ENCODE results near the gene ARHGAP24.

Gene ARHGAP24

DNA sequence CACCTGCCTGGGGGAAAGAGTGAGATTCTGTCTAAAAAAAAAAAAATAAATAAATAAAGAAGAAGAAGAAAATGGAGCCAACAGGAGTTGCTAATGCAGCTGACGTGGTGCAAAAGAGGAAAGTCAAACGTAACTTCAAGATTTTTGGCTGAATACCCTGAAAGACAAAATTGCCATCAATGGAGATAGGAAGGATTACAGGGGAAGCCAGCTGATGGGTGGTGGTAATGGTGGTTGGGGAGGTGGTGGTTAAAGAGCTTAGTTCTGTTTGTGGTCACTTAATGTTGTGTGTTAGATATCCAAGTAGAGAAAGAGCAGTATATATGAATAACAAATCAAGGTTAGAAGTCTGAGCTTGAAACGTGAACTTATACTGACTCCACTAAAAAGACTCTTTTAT, 225.4 kb downstream of the ARHGAP24 start:
- no peak for DNase-seq (ENCODE audit: low read depth)

DNA sequence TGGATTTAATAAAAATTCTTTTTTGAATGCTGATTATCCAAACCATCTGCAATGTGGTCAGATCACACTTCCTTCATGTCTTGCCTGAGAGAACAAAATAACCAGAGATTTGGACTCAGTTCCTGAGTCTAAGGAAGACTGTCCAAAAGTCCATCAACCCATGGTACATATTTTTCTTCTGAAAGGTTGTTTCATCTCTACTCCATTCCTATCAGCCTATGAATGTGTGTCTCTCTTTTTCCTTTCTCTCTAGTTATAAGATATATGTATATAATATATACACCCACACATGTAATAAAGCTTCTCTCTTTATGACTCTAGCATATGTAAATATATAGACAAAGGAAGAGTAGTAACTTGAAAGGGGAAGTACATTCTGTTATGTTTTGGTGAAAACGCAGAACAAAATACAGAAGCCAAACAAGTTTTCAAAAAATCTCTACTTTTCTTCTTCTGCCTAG, 226.9 kb downstream of the ARHGAP24 start:
- no peak for DNase-seq (ENCODE audit: low read depth)

DNA sequence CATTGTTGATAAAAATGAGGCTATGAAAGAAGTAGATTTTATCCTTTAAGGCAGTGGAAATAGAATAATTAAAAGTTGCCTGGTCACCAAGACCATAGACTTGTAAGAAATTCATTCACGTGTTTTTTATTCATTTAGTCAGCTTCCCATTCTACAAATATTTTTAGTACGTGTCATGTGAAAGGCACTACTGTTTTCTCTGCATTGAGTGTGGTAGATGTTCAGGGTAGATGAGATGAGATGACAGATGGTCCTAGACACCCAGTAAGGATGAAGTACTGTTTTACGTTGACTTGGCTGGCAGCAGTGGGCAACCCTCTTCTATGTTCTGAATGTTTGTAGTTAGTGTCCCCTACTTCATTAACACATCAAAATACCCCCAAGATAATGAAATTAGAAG, 228.1 kb downstream of the ARHGAP24 start:
- peak; percentile 59 for DNase-seq (ENCODE audit: low read depth)

DNA sequence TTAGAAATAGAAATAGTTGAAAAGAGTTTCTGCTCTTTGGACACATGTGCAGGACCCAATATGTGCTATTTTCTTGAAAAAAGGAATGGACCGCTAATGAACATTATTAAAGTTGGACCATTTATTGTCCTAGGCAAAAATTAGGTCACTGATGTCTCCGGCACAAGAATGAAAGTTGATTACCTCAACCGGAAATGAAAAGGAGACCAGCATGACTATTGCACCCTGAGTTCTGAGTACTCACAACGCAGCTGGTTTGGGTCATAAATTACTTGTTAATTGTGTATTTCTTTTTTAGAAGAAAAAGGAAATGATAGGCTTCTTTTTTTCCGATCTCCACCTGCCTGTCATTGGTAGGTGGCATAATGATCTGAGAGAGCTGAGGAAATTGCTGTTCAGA, 232.7 kb downstream of the ARHGAP24 start:
- DNase-seq (ENCODE audit: low read depth): peak; percentile 36

DNA sequence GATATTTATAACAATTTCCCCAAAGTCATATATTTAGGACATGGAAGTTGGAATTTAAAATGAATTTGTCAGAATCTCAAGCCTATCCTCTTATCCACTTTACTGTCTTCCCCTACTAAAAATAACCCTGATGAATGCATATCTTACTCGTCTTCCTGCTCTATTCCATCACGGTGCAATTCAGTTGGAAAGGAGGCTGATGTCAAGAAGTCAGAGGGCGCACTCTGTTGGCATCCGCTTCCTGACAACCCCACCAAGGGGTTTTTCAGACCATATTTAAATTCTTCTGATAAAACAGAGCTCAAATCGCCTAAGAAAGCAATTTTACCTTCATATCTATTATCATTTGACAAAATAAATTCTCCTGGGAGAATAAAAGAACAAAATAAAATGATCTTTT, 233.5 kb downstream of the ARHGAP24 start:
- no peak for DNase-seq (ENCODE audit: low read depth)

DNA sequence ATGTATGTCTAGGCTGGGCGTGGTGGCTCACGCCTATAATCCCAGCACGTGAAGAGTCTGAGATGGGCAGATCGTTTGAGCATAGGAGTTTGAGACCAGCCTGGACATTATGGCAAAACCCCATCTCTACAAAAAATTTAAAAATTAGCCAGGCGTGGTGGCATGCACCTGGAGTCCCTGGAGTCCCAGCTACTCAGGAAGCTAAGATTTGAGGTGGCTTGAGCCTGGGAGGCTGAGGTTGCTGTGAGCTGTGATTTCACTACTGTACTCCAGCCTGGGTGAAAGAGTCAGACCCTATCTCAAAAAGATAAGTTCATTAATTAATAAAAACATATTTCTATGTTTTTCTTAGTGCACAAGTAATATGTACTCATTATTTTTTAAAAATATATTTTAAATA, 238.1 kb downstream of the ARHGAP24 start:
- DNase-seq (ENCODE audit: low read depth): no peak

DNA sequence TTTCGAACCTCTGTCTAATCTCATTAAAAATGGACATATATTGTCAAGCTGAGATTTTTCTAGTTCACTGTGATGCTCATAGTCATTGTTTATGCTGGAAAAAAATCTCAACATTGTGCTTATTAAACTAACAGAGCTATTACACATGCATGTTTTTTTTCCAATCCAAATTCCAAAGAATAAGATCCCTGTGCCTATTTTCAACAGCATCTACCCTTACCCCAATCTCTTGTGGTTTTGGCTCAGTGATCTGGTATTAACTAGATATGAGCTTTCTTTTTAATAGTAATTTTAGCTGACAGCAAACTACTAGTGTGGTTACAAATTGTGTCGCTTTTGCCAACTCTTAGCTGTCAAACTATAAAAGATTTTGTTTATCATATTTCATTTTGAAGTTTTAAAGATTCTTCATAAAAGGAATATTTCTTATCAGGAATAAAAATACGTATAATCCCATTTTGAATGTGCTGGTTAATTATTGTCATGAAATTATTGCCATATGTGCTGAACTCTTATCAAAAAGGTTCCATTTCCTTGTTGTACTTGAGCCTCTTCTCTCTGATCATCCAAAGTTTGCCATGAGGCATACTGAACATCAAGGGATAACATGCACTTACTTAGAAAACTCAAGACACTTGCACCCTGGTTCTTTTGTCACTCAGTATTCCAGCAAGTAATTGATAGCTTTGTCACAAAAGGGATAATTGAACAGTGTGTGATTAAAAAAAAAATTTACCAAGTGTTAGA, 241.2 kb downstream of the ARHGAP24 start:
- peak; percentile 69 for DNase-seq (ENCODE audit: low read depth)

DNA sequence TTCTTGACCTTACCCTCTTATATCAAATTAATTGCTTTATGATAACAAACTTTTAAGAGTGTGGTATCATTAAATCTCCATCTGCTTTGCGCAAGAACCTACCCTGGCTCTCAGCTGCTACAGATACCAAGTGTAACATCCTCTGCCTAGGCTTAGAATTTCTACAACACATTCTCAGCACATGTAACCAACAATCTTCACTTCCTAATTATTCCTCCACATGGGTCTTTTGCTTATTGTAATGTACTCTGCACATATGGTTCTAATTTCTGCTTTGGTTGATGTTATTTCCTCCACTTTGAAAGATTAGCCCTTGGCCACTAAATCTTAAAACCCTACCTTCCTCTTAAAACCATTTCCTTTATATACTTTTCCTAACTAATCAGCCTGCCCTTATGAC, 242.4 kb downstream of the ARHGAP24 start:
- peak; percentile 77 for DNase-seq (ENCODE audit: low read depth)

DNA sequence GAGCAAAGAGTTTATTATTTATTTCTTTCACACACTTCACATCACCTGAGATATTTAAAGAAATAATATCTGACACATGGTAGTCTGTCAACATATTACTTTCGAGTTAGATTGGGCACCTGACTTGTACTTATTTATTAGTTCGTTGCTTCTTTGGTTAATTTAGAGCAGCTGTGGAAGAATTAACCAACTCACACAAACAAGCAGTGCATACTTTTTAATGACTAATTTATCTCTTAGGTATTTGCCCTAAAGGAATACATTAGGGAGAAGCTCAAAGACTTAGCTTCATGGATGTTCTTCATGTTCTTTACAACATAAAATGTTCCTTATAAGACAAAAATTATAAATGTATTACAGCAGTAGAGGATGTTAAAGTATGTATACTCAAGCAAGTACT, 242.9 kb downstream of the ARHGAP24 start:
- peak; percentile 60 for DNase-seq (ENCODE audit: low read depth)

DNA sequence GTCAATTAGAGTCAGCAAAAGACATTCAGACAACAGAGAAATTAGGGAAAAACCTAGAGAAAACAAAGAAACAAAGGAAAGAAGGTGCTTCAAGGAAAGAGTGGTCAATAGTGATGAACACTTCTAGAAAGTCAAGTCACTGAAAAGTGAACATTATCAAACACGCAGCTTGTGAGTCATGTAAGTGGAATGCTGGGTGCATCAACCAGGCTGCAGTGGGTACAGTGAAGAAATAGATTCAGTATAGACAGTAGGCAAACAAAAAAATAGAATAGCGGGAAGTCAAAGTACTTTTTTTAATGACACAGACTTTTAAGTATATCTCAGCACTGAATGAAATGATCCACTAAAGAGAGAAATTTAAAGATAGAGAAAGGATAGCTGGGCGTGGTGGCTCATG, 245.8 kb downstream of the ARHGAP24 start:
- peak; percentile 74 for DNase-seq (ENCODE audit: low read depth)

DNA sequence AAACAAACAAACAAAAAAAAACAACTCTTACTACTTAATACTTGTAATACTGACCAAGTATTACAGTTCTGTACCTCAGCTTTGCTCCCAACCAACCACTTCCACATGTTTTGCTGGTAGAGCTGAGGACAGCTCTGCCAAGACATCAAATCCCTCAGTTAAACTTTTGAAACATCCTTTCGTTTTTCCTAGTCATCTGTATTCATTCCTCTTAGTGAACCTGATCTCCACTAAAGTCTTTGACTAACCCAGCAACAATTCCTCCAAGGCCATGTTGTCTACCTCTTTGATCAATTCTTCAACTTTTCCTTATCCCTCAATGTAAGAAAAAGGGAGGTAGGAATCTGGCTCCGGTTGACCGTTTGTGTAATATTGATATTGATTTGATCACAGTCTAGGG, 247.5 kb downstream of the ARHGAP24 start:
- no peak for DNase-seq (ENCODE audit: low read depth)

DNA sequence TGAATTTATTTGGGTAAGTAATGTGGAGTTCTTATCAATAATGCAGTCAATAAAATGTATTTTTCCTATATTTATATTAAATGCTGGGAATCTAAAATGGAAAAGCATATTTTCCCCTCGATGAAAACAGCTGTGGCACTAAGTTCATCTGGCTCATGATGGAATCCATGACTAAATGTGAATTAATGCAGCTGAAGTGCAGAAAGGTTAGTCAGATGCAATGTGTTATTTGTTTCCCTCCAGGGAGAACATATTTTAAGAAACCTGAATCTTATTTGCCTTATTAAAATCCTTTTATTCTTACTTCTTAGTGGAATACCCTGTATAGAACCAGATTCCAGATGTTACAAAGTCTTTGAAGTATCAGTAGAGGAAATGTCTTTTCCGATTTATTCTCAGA, 247.9 kb downstream of the ARHGAP24 start:
- DNase-seq (ENCODE audit: low read depth): peak; percentile 54

DNA sequence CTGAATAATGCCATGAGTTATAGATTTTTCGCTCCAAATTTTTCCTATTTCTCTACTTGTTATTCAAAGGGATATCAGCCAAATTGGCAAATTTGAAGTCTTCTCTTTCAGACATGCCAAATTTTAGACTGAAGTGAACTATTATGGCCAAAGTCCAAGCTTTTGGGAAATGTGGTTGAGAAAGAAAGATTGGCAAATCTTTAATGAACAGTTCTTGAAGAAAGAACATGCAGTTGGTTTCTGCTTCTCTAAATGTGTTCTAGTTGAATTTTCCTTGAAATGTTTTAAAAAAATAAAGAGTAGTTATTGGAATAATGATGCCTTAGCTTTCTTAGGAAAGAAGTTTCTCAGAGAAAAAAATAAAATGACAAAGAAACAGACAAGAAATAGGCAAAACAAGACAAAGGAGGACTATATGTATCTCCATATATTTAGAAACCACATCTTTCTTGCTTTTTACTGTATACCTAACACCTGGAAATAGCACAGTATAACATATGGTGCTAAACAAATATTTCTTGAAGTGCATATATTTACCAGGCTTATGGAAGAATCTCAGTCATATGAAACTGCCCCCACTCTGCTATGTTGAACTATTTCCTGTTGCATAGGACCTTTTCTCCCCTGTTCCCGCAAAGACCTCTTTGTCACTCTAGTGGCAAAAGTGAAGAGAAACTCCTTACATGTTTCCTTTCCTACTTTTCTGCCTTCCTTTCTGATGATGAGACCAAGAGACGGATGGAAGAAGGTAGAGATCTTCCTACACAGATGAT, 250.0 kb downstream of the ARHGAP24 start:
- no peak for DNase-seq (ENCODE audit: low read depth)

DNA sequence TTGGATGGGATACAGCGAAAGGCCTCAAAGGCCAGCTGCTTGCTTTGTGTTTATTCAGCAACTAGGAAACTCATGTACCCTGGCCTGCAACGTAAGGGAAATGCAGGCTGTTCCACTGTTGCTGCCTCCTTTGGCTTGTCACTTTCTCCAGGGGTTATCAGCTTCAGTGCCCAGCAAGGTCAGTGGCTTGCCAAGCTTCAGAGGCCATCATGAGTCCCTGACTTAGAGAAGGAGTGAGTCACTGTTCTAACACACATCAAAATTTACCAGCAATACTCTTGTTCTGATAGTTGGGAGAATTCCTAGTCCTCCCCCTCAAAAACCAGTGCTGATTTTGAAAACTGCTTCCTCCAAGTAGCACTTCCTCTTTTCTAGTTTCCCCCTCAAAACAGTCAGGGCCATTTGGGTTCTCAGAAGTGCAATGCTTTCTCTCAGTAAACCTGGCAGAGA, 250.8 kb downstream of the ARHGAP24 start:
- peak; percentile 27 for DNase-seq (ENCODE audit: low read depth)

DNA sequence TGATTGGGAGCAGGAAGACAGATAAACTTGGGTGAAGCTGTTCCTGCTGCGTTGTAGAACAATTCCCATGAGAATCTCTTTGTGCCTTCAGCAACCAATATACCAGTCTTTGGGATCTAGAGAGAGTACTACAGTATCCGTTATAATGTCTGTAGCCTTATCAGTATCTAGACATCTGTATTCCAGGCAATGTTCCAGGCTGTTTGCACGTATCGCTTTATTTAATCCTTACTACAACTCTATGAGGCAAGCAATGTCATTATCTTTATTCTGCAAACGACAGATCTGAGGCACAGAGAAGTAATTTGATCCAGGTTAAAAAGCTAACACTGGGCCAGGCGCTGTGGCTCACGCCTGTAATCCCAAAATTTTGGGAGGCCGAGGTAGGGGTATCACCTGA, 251.6 kb downstream of the ARHGAP24 start:
- no peak for DNase-seq (ENCODE audit: low read depth)

DNA sequence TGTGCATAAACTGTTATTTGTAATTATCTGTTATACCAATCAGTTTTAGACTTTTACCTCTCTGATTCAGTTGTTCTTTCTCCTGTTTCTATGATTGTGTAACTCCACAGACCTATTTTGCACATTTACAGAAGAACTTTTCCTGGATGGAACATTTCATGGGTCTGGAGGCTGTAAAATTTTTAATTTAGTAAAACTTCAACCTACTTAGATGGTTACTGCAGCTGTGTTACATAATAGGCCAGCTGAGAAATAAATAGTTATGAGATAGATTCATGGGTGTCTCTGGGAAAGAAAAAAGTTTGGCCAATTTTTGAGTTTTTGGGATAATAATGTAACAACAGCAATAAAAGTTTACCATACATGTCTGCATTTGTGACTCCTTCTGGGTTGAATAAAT, 253.5 kb downstream of the ARHGAP24 start:
- no peak for DNase-seq (ENCODE audit: low read depth)

DNA sequence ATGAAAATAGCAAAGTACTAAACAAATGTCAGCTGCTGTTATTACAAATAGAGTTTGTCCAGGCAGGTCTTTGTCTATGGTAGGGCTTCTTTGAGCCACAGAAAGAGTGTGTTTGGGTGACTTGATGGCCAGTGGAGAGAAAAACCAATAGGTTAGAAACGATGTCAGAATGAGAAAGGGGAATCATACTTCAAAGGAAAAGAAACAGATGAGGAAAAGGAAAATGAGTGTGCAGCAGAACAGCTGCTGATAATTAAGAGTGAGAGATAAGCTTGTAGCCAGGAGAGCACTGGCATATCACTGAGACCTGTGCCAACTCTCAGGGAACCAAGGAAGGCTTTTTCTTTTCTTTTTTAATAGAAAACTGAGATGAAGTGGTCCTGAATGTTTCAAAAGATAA, 257.2 kb downstream of the ARHGAP24 start:
- DNase-seq (ENCODE audit: low read depth): no peak

DNA sequence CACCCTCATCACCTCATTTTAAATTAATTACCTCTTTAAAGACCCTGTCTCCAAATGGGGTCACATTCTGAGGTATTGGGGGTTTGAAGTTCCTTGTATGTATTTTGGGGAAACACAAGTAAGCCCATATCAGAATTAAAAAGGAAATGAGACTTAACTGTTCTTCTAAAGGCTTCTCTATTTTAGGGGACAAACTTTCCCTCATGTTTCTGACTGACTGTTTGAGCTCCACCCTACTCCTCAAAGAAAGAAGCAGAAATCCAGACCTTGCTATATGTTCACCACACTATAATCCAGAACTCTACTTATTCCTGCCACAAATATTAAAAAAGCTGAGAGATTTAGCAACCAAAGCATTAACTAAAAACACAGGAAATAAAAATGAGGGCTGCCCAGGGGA, 258.8 kb downstream of the ARHGAP24 start:
- no peak for DNase-seq (ENCODE audit: low read depth)

DNA sequence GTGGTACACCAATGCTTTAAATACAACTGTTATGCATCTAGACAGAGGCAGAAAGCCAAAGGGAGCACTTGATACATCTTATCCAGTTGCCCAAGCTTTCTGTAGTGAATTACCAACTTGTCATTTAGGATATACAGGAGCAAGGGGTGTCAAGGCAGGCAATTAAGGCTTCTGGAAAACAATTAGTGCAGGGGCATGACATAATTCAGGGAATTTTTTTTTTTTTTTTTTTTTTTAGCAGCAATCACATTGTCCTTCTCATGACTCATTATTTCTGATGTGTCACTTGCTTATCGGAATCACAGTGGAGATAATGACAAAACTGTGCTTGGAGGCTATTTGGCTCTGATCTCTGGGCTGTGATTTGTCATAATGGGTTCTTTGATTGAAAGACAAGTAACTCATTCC, 259.5 kb downstream of the ARHGAP24 start:
- DNase-seq (ENCODE audit: low read depth): peak; percentile 50

DNA sequence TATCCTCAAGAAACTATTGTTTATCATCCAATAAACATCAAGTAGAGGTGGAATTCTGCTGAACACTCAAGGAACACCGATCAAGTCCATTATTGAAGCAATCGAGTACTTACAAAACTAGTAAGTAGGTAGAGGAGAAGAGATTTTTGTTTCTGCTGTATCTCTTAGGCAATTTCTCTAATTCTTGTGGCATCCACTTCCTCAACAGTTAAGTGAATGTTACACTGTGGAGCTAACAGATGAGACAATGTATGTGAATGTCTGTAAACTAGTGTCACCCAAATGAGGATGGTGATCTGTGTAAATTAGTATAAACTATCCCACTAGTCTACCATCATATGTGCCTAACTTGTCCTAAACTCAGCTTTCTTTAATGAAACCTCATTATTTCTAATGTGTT, 261.6 kb downstream of the ARHGAP24 start:
- no peak for DNase-seq (ENCODE audit: low read depth)

DNA sequence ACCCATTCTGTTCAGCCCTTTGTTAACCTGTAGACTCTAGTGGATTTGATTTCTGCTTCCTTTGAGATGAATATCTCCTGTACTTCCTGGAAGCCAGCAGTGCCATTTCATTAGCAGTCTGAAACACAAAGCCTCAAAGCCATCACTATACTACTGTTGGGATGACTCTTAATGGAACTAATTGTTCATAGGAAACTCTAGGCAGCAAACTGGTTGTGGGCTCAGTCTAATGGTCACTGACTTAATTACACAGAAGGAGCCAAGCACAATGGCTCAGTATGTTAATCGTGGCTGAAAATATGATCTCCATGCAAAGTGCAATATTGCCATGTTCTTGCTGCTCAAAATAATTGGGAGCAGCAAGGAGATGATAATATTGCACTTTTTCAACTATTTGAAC, 262.3 kb downstream of the ARHGAP24 start:
- DNase-seq (ENCODE audit: low read depth): no peak

DNA sequence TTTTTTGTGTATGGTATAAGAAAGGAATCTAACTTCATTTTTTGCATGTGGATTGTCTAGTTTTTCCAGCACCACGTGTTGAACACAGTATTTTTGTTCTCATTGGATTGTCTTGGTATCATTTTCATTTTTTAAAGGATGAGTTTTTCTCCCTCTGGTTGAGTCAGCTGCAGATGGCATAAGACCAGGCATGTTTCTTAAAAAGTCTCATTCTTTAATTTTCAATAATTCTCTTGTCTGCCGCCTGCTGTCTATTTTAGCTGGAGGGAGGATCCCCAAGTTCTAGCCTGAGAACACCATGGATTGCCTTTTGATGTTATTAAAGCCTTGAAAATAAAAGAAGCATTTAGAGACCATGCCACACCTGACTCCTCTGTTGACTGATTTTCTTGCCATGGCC, 263.8 kb downstream of the ARHGAP24 start:
- no peak for DNase-seq (ENCODE audit: low read depth)

DNA sequence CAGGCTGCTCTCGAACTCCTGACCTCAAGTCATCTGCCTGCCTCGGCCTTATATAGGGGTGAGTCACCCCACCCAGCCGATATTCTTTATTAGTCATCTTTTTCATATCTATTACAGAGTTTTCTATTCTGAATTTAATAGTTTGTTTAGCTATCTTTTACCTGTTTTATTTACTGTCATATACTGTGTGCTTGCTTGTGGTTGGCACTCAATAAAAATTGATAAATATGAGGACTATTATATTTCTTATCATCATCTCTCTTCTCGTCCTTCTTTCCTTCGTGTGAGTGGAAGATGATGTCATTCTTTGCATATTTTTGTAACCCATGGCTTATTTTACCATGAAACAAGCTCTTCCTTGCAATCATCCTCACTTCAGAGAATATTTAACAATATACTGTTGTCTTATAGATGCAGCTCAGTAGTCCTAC, 265.5 kb downstream of the ARHGAP24 start:
- DNase-seq (ENCODE audit: low read depth): peak; percentile 67

All from EH (cell line).